ENCODE measurements around the gene ABCA10.

DNA sequence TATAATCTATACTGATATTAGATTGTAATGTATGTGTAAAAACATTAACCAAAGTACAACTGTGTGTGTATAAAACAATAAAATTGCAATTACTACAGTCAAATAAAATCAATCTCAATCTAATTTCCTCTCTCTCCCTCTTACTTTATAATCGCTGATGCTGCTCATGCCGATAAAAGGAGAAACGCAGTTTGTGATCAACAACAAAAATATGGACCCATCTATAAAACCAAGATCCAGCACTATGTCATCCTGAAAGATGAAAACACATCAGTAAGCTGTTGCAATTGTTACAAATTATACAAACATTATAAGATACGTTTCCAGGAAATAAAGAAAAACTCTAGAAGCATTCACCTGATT, 53.4 kb downstream of the ABCA10 start:
- TF ChIP-seq, protein P1, sequence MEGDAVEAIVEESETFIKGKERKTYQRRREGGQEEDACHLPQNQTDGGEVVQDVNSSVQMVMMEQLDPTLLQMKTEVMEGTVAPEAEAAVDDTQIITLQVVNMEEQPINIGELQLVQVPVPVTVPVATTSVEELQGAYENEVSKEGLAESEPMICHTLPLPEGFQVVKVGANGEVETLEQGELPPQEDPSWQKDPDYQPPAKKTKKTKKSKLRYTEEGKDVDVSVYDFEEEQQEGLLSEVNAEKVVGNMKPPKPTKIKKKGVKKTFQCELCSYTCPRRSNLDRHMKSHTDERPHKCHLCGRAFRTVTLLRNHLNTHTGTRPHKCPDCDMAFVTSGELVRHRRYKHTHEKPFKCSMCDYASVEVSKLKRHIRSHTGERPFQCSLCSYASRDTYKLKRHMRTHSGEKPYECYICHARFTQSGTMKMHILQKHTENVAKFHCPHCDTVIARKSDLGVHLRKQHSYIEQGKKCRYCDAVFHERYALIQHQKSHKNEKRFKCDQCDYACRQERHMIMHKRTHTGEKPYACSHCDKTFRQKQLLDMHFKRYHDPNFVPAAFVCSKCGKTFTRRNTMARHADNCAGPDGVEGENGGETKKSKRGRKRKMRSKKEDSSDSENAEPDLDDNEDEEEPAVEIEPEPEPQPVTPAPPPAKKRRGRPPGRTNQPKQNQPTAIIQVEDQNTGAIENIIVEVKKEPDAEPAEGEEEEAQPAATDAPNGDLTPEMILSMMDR (IDR thresholded peaks at IDR 0.05): no peak
- TF ChIP-seq ZFX (IDR thresholded peaks at IDR 0.05; ENCODE audit: borderline replicate concordance): no peak

Measured in 22Rv1 (cell line).